SK-N-SH (cell line): ENCODE data around the gene SND1.

ENCODE experiments used
- CTCF ChIP-seq: fragments of 200-600 bp; sonication (generic); IDR thresholded peaks from 2 replicates; pipeline ENCODE4 v1.6.1; 2017; ENCODE audit warnings: antibody characterized with exemption, mild to moderate bottlenecking, moderate library complexity
- EZH2phosphoT487 ChIP-seq: fragments of 200-600 bp; sonication (generic); IDR thresholded peaks from 2 replicates; pipeline ENCODE4 v1.6.1; 2017; ENCODE audit warnings: low read depth, mixed run types, mild to moderate bottlenecking, antibody characterized with exemption, moderate library complexity, borderline replicate concordance
- GABPA ChIP-seq: IDR thresholded peaks from 2 replicates; pipeline ENCODE4 v1.4.0; 2012; ENCODE audit warnings: low read depth, mild to moderate bottlenecking
- MAX ChIP-seq: IDR thresholded peaks from 2 replicates; pipeline ENCODE4 v1.4.0; 2012; ENCODE audit warnings: low read depth
- NFIC ChIP-seq: IDR thresholded peaks from 2 replicates; pipeline ENCODE4 v1.4.0; 2012; ENCODE audit warnings: borderline replicate concordance
- POLR2AphosphoS5 ChIP-seq: IDR thresholded peaks from 2 replicates; pipeline ENCODE4 v1.6.1; 2012; ENCODE audit warnings: low read depth, low read length
- RFX5 ChIP-seq: IDR thresholded peaks from 2 replicates; pipeline ENCODE4 v1.6.1; 2012; ENCODE audit warnings: mild to moderate bottlenecking, improper control_type of control experiment, low read length
- SIN3A ChIP-seq: IDR thresholded peaks from 2 replicates; pipeline ENCODE4 v1.6.1; 2012; ENCODE audit warnings: low read depth, mild to moderate bottlenecking, low read length, moderate library complexity, borderline replicate concordance
- SMC3 ChIP-seq: IDR thresholded peaks from 2 replicates; pipeline ENCODE4 v1.6.1; 2012; ENCODE audit warnings: low read depth, low read length, improper control_type of control experiment

- TF ChIP-seq CTCF (no peak), SIN3A (no peak), EZH2phosphoT487 (no peak), POLR2AphosphoS5 (no peak), RFX5 (no peak), GABPA (no peak), SMC3 (no peak), MAX (no peak), NFIC (no peak)
Measured at GRCh38 chr7:127658970-127659630, 7.1 kb downstream of the SND1 start.
